Heart left ventricle (tissue), 13 donors: Measurements from ENCODE around the gene IL18BP.

ENCODE experiments used
- POLR2A ChIP-seq, 2 donors: fragments of 450-650 bp; IDR thresholded peaks; one replicate each; pipeline ENCODE4 v1.6.1; 2017; ENCODE audit warnings: antibody characterized with exemption in 2 of 2, mild to moderate bottlenecking in 2 of 2, moderate library complexity in 2 of 2
- TF ChIP-seq, protein P1 (sequence below), 12 donors: fragments of 200-600 bp; sonication (generic) in 4 of 12; IDR thresholded peaks; one replicate each; pipeline versions ENCODE4 v1.5.0 to v1.8.0; 2018 to 2022; ENCODE audit warnings: antibody characterized with exemption in 12 of 12, mild to moderate bottlenecking in 5 of 12
- donor health status: ischemic (EF 13 %, LVEDD 7.1; RV severe dilation, severe dysfunction).
- donor health status: DM: no; HTN: yes; CAD: no.
- donor health status: DM: no; HTN: no; CAD: no.
- donor health status: ischemic (EF 25% LVEDD 6.9; RV normal size, moderate dysfunction).
- donor health status: ischemic (EF 25% LVEDD 5.7; RV mildly dilated, moderate dysfunction).
- donor health status: ischemic (EF 35%, LVEDD 5.7; RV mildly dilated, moderate dysfunction).
- donor health status: nonischemic (EF 11% LVEDD 7.7; RV severe dilation, severe dysfunction).
- donor health status: DM: yes; HTN: yes; CAD: no.
- donor health status: PGD.
- donor health status: ischemic (EF 29% LVEDD 5.4; RV normal size, mild dysfunction).
- donor health status: nonischemic (EF 23%, LVEDD 6.1; RV moderate dilation, normal function).

DNA sequence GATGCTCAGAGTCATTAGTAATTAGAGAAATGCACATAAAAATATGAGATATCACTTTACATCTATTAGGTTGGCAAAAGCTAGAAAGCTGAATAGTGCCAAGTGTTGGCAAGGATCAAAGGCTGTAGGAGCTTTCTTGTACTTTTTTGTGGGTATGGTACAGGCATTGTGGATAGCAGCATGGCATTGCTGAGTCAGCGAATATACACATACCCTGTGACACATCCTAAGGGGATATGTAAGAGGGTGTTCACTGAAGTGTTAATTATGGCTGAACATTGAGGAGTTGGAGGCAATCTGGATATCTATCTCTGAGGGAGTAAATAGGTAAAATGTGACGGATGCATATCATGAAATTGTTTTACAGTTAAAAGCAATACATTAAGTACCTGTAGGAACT, 27.0 kb upstream of the IL18BP start:
- TF ChIP-seq, protein P1, sequence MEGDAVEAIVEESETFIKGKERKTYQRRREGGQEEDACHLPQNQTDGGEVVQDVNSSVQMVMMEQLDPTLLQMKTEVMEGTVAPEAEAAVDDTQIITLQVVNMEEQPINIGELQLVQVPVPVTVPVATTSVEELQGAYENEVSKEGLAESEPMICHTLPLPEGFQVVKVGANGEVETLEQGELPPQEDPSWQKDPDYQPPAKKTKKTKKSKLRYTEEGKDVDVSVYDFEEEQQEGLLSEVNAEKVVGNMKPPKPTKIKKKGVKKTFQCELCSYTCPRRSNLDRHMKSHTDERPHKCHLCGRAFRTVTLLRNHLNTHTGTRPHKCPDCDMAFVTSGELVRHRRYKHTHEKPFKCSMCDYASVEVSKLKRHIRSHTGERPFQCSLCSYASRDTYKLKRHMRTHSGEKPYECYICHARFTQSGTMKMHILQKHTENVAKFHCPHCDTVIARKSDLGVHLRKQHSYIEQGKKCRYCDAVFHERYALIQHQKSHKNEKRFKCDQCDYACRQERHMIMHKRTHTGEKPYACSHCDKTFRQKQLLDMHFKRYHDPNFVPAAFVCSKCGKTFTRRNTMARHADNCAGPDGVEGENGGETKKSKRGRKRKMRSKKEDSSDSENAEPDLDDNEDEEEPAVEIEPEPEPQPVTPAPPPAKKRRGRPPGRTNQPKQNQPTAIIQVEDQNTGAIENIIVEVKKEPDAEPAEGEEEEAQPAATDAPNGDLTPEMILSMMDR (IDR thresholded peaks at IDR 0.05) = no peak
- TF ChIP-seq POLR2A (IDR thresholded peaks at IDR 0.05) = no peak
